ENCODE measurements around the gene GSK3B.
"Not testable (repeated sequence)": the region's sequence is repeated elsewhere in the genome, so short reads cannot be mapped to it uniquely, and the experiment has no call there.

Gene GSK3B

DNA sequence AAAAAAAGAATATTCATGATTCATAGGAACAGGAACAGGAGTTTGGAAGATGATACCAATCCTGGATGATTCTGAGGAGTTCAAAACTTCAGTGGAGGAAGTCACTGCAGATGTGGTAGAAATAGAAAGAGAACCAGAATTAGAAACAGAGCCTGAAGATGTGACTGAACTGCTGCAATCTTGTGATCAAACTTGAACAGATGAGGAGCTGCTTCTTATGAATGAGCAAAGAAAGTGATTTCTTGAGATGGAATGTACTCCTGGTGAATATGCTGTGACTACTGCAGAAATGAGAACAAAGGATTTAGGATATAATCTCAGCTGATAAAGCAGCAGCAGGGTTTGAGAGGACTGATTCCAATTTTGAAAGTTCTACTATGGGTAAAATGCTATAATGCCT, 72.7 kb downstream of the GSK3B start:
- Histone ChIP-seq H3K27ac (ENCODE audit: low read length) (no peak overlapping the region), H2AFZ (ENCODE audit: low read depth, low read length) (no peak overlapping the region), H4K20me1 (ENCODE audit: insufficient read depth, low read length) (peaks cover 89% of the 10 kb centered on the region), H3K9ac (ENCODE audit: low read depth, low read length) (no peak overlapping the region), H3K4me3 (ENCODE audit: low read depth in 1 of 2, low read length in 2 of 2) (no peak overlapping the region), H3K4me2 (ENCODE audit: insufficient read depth, low read length) (no peak overlapping the region), H3K79me2 (ENCODE audit: insufficient read depth, low read length) (peaks cover 98% of the 10 kb centered on the region), H3K9me3 (ENCODE audit: insufficient read depth, low read length, severe bottlenecking) (no peaks in the 10 kb centered on the region), H3K27me3 (ENCODE audit: insufficient read depth, low read length, poor library complexity) (no peaks in the 10 kb centered on the region), H3K36me3 (ENCODE audit: insufficient read depth, low read length) (peaks cover 16% of the 10 kb centered on the region; the same call in 1 of the 2 replicates), H3K4me1 (ENCODE audit: insufficient read depth, low read length) (peaks cover 3% of the 10 kb centered on the region; the same call in 1 of the 2 replicates)
- ATAC-seq (ENCODE audit: insufficient read depth, low read depth) (no peak), DNase-seq (no peak)
- no peak for TF ChIP-seq EZH2 (IDR thresholded peaks at IDR 0.05; ENCODE audit: borderline replicate concordance, low read depth, low read length, severe bottlenecking)
- TF ChIP-seq, protein P1, sequence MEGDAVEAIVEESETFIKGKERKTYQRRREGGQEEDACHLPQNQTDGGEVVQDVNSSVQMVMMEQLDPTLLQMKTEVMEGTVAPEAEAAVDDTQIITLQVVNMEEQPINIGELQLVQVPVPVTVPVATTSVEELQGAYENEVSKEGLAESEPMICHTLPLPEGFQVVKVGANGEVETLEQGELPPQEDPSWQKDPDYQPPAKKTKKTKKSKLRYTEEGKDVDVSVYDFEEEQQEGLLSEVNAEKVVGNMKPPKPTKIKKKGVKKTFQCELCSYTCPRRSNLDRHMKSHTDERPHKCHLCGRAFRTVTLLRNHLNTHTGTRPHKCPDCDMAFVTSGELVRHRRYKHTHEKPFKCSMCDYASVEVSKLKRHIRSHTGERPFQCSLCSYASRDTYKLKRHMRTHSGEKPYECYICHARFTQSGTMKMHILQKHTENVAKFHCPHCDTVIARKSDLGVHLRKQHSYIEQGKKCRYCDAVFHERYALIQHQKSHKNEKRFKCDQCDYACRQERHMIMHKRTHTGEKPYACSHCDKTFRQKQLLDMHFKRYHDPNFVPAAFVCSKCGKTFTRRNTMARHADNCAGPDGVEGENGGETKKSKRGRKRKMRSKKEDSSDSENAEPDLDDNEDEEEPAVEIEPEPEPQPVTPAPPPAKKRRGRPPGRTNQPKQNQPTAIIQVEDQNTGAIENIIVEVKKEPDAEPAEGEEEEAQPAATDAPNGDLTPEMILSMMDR (IDR thresholded peaks at IDR 0.05; ENCODE audit: borderline replicate concordance, extremely low read depth, low read length, poor library complexity, severe bottlenecking) = no peak

GRCh38 chr3:120018299-120018698, 75.9 kb downstream of the GSK3B start:
- no peak overlapping the region for H3K9ac ChIP-seq (ENCODE audit: low read depth, low read length)
- DNase-seq (no peak), ATAC-seq (ENCODE audit: insufficient read depth, low read depth) (no peak)
- no peak overlapping the region for H2AFZ ChIP-seq (ENCODE audit: low read depth, low read length)
- peaks cover 98% of the 10 kb centered on the region for H3K79me2 ChIP-seq (ENCODE audit: insufficient read depth, low read length)
- H3K27me3 ChIP-seq (ENCODE audit: insufficient read depth, low read length, poor library complexity) = no peaks in the 10 kb centered on the region
- peaks cover 85% of the 10 kb centered on the region for H4K20me1 ChIP-seq (ENCODE audit: insufficient read depth, low read length)
- H3K27ac ChIP-seq (ENCODE audit: low read length) = no peak overlapping the region
- no peak for TF ChIP-seq EZH2 (IDR thresholded peaks at IDR 0.05; ENCODE audit: borderline replicate concordance, low read depth, low read length, severe bottlenecking)
- TF ChIP-seq, protein P1 (IDR thresholded peaks at IDR 0.05; ENCODE audit: borderline replicate concordance, extremely low read depth, low read length, poor library complexity, severe bottlenecking) = no peak
- H3K4me2 ChIP-seq (ENCODE audit: insufficient read depth, low read length) = no peak overlapping the region
- peaks cover 13% of the 10 kb centered on the region; the same call in 1 of the 2 replicates for H3K36me3 ChIP-seq (ENCODE audit: insufficient read depth, low read length)
- H3K4me1 ChIP-seq (ENCODE audit: insufficient read depth, low read length) = no peaks in the 10 kb centered on the region
- H3K9me3 ChIP-seq (ENCODE audit: insufficient read depth, low read length, severe bottlenecking) = no peaks in the 10 kb centered on the region
- no peak overlapping the region for H3K4me3 ChIP-seq (ENCODE audit: low read depth in 1 of 2, low read length in 2 of 2)

GRCh38 chr3:120017692-120018091, 76.6 kb downstream of the GSK3B start:
- no peak overlapping the region for H3K4me3 ChIP-seq (ENCODE audit: low read depth in 1 of 2, low read length in 2 of 2)
- H3K27ac ChIP-seq (ENCODE audit: low read length) = no peak overlapping the region
- DNase-seq (no peak), ATAC-seq (ENCODE audit: insufficient read depth, low read depth) (no peak)
- H3K9ac ChIP-seq (ENCODE audit: low read depth, low read length) = no peak overlapping the region
- H3K79me2 ChIP-seq (ENCODE audit: insufficient read depth, low read length) = peaks cover 98% of the 10 kb centered on the region
- H2AFZ ChIP-seq (ENCODE audit: low read depth, low read length) = no peak overlapping the region
- no peak overlapping the region for H3K4me2 ChIP-seq (ENCODE audit: insufficient read depth, low read length)
- H3K4me1 ChIP-seq (ENCODE audit: insufficient read depth, low read length) = no peaks in the 10 kb centered on the region
- H3K9me3 ChIP-seq (ENCODE audit: insufficient read depth, low read length, severe bottlenecking) = no peaks in the 10 kb centered on the region
- peaks cover 8% of the 10 kb centered on the region; the same call in 1 of the 2 replicates for H3K36me3 ChIP-seq (ENCODE audit: insufficient read depth, low read length)
- peaks cover 85% of the 10 kb centered on the region for H4K20me1 ChIP-seq (ENCODE audit: insufficient read depth, low read length)
- TF ChIP-seq, protein P1 (IDR thresholded peaks at IDR 0.05; ENCODE audit: borderline replicate concordance, extremely low read depth, low read length, poor library complexity, severe bottlenecking) = no peak
- no peak for TF ChIP-seq EZH2 (IDR thresholded peaks at IDR 0.05; ENCODE audit: borderline replicate concordance, low read depth, low read length, severe bottlenecking)
- no peaks in the 10 kb centered on the region for H3K27me3 ChIP-seq (ENCODE audit: insufficient read depth, low read length, poor library complexity)

DNA sequence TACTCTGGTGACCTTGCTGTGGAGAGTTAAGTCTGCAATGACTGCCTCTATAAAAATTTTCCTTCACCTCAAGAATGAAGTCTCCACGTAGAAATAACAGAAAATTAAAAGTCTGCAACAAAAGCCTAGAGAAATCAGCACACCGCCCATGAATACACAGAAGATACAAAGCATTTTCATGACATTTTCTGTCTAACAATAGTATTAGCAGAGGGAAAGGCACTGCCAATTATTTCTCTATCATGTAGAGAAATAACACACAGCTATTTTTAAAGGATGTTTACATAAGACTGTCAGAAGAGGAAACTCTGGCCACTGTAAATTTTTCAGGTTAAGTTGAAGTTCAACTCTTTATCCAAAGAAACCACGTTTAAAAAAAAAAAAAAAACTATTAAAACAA, 80.8 kb downstream of the GSK3B start:
- no peaks in the 10 kb centered on the region for H3K27me3 ChIP-seq (ENCODE audit: insufficient read depth, low read length, poor library complexity)
- no peak for TF ChIP-seq EZH2 (IDR thresholded peaks at IDR 0.05; ENCODE audit: borderline replicate concordance, low read depth, low read length, severe bottlenecking)
- TF ChIP-seq, protein P1 (IDR thresholded peaks at IDR 0.05; ENCODE audit: borderline replicate concordance, extremely low read depth, low read length, poor library complexity, severe bottlenecking) = no peak
- no peak overlapping the region for H2AFZ ChIP-seq (ENCODE audit: low read depth, low read length)
- no peaks in the 10 kb centered on the region for H3K4me1 ChIP-seq (ENCODE audit: insufficient read depth, low read length)
- H3K9ac ChIP-seq (ENCODE audit: low read depth, low read length) = no peak overlapping the region
- peaks cover 69% of the 10 kb centered on the region for H4K20me1 ChIP-seq (ENCODE audit: insufficient read depth, low read length)
- no peak overlapping the region for H3K4me3 ChIP-seq (ENCODE audit: low read depth in 1 of 2, low read length in 2 of 2)
- no peaks in the 10 kb centered on the region for H3K9me3 ChIP-seq (ENCODE audit: insufficient read depth, low read length, severe bottlenecking)
- H3K36me3 ChIP-seq (ENCODE audit: insufficient read depth, low read length) = no peaks in the 10 kb centered on the region
- ATAC-seq (ENCODE audit: insufficient read depth, low read depth) (no peak), DNase-seq (no peak)
- no peak overlapping the region for H3K4me2 ChIP-seq (ENCODE audit: insufficient read depth, low read length)
- H3K27ac ChIP-seq (ENCODE audit: low read length) = no peak overlapping the region
- peaks cover 99% of the 10 kb centered on the region for H3K79me2 ChIP-seq (ENCODE audit: insufficient read depth, low read length)

GRCh38 chr3:120005741-120006140, 88.5 kb downstream of the GSK3B start:
- not testable (repeated sequence) for H2AFZ ChIP-seq (ENCODE audit: low read depth, low read length); DNase-seq; H3K36me3 ChIP-seq (ENCODE audit: insufficient read depth, low read length); H3K4me2 ChIP-seq (ENCODE audit: insufficient read depth, low read length); H3K4me3 ChIP-seq (ENCODE audit: low read depth in 1 of 2, low read length in 2 of 2); H3K27ac ChIP-seq (ENCODE audit: low read length); ATAC-seq (ENCODE audit: insufficient read depth, low read depth); H3K4me1 ChIP-seq (ENCODE audit: insufficient read depth, low read length); H3K27me3 ChIP-seq (ENCODE audit: insufficient read depth, low read length, poor library complexity); H3K9me3 ChIP-seq (ENCODE audit: insufficient read depth, low read length, severe bottlenecking); H3K9ac ChIP-seq (ENCODE audit: low read depth, low read length)
- Histone ChIP-seq H3K79me2 (ENCODE audit: insufficient read depth, low read length) (peaks cover 98% of the 10 kb centered on the region), H4K20me1 (ENCODE audit: insufficient read depth, low read length) (peaks cover 45% of the 10 kb centered on the region)

Measured in DND-41 (cell line).